NB4 (cell line): ENCODE measurements around the gene FSTL4.

Experiments used
- DNase-seq: peaks from one replicate; pipeline ENCODE4 v3.0.0; 2010; ENCODE audit warnings: low read depth
- H3K4me3 ChIP-seq: one replicate; pipeline ENCODE4 v1.5.1; 2011; ENCODE audit warnings: mild to moderate bottlenecking, low read depth, low read length, moderate library complexity
- MYC ChIP-seq: IDR thresholded peaks from 2 replicates; pipeline ENCODE4 v1.6.1; 2011; ENCODE audit warnings: low read depth, low read length
- POLR2A ChIP-seq: IDR thresholded peaks from 2 replicates; pipeline ENCODE4 v1.6.1; 2011; ENCODE audit warnings: mild to moderate bottlenecking; ENCODE audit not compliant: insufficient read length; ENCODE audit errors: extremely low read depth
- TF ChIP-seq, protein P1 (sequence below): IDR thresholded peaks from 2 replicates; pipeline ENCODE4 v1.6.1; 2011; ENCODE audit warnings: low read depth, low read length
- TF ChIP-seq, protein P2 (sequence below): IDR thresholded peaks from one replicate; pipeline ENCODE4 v1.5.1; 2012; ENCODE audit warnings: low read depth, low read length

FSTL4 gene

GRCh38 chr5:133393776-133394476 is 218.4 kb downstream of the FSTL4 start:
- H3K4me3 ChIP-seq: no peak overlapping the region
- TF ChIP-seq, protein P1, sequence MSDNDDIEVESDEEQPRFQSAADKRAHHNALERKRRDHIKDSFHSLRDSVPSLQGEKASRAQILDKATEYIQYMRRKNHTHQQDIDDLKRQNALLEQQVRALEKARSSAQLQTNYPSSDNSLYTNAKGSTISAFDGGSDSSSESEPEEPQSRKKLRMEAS: no peak
- TF ChIP-seq, protein P2, sequence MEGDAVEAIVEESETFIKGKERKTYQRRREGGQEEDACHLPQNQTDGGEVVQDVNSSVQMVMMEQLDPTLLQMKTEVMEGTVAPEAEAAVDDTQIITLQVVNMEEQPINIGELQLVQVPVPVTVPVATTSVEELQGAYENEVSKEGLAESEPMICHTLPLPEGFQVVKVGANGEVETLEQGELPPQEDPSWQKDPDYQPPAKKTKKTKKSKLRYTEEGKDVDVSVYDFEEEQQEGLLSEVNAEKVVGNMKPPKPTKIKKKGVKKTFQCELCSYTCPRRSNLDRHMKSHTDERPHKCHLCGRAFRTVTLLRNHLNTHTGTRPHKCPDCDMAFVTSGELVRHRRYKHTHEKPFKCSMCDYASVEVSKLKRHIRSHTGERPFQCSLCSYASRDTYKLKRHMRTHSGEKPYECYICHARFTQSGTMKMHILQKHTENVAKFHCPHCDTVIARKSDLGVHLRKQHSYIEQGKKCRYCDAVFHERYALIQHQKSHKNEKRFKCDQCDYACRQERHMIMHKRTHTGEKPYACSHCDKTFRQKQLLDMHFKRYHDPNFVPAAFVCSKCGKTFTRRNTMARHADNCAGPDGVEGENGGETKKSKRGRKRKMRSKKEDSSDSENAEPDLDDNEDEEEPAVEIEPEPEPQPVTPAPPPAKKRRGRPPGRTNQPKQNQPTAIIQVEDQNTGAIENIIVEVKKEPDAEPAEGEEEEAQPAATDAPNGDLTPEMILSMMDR: no peak
- TF ChIP-seq POLR2A (no peak), MYC (no peak)
- DNase-seq: no peak

- no peak for DNase-seq
- no peak for TF ChIP-seq MYC
- TF ChIP-seq, protein P2: no peak
- TF ChIP-seq POLR2A: no peak
- TF ChIP-seq, protein P1: no peak
- H3K4me3 ChIP-seq: no peak overlapping the region
Observed at GRCh38 chr5:133392448-133392847, 219.9 kb downstream of the FSTL4 start.

DNA sequence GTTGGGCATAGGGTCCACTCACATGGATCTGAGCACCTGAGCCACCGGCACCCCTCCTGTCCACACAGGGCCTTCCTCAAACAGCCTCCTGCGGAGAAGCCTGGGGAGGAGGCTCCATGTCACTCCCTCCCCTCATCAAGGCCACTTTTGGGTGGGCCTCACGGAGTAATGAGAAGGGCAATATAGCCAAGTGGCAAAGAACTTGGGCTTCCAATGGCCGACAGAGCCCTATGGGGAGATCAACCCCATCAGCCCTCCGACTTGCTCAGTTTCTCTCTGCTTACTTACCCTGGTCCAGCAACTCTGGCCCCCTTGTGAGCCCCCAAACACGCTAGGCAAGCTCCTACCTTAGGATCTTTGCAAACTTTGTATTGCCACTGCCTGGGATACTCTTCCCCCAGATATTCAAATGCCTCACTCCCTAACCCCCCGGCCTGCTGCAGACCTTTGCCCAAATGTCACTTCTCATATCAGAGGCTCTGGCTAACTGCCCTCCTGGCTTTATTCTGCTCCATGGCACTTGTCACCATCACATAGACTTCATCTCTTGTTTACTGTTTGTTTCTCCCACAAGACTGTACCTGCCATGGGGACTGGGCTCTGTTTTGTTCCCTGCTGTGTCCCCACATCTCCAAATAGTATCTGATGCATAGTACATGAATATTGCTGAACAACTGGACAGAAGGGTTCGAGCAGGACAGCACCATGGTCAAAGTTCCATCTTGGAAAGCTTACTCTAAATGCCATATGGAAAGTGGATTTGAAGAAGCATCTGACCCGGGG is 220.8 kb downstream of the FSTL4 start:
- DNase-seq: no peak
- TF ChIP-seq, protein P1: no peak
- TF ChIP-seq POLR2A: no peak
- TF ChIP-seq MYC: no peak
- TF ChIP-seq, protein P2: no peak
- no peak overlapping the region for H3K4me3 ChIP-seq

DNA sequence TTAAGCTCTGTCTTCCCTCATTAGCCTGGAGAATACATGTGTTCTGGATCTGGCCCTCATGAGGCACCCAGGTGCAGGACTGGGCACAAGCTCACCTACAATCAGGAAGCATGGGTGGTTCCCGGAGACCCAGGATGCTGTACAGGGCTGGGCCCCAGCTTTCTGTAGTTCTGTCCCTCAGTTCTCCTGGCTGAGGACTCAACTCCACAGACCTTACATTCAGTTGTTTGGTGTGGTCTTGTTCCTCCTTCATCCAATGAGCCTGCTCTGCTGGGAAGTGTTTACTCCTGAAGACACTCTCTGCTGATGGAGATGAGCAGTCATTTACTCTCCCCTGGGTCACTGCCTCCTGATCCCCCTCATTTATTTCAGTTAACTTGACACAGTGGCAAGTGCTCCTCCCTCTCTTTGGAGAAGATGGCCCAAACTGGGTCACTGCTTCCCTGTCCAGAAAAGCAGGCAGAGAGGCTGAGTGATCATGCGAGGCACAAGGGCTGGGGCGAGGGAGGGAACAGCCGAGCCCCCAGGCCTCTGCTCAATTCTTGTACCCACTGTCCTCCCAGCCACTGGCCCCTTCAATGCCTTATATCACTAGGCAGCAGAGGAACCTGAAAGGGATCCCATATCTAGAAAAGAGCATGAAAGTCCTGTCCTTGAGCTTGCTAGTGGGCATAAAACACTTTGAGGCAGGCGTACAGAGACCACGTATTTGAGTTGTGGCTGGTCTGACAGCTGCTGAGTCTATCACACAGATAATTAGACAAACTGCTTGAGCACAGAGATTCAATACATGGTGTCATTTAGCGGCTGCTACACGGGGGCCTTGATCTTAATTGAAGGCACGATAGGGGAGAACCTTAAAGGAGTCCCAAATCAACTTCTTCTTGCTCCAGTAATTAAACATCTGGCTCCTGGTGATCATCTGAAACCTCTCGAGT is 221.7 kb downstream of the FSTL4 start:
- DNase-seq: no peak
- no peak overlapping the region for H3K4me3 ChIP-seq
- TF ChIP-seq, protein P2: no peak
- TF ChIP-seq POLR2A: no peak
- no peak for TF ChIP-seq MYC

- no peak for DNase-seq
- TF ChIP-seq MYC: no peak
- TF ChIP-seq, protein P2: no peak
- TF ChIP-seq, protein P1: no peak
- no peak for TF ChIP-seq POLR2A
- no peak overlapping the region for H3K4me3 ChIP-seq
Observed at GRCh38 chr5:133389066-133389590, 223.2 kb downstream of the FSTL4 start.
